GM23338 (cell line): ENCODE measurements around the gene TPD52L2. TPM values are rescaled to one million over a fixed set of nuclear protein-coding genes. Genes with fewer than 3 reads are reported as not detected.
A peak's percentile ranks its signal among the peaks of the same experiment; 100 is the strongest.

Experiments
- ATAC-seq: fragments of 200-7000 bp; cut with Tn5 transposase; 3 replicates; pipeline ENCODE4 v1.9.1; 2020
- DNase-seq: peaks from one replicate; pipeline ENCODE4 v3.0.0-alpha.2; 2015; ENCODE audit warnings: low spot score
- H2AFZ ChIP-seq: fragments of 200-600 bp; sonication (generic); 2 replicates; pipeline ENCODE4 v1.8.0; 2016; ENCODE audit warnings: antibody characterized with exemption, mild to moderate bottlenecking, moderate library complexity
- H3F3A ChIP-seq: fragments of 200-600 bp; sonication (generic); replicated peaks from 2 replicates; pipeline ENCODE4 v1.8.0; 2017; ENCODE audit warnings: antibody characterized with exemption, mixed run types, low read depth
- H3K27ac ChIP-seq: fragments of 200-600 bp; sonication (generic); 2 replicates; pipeline ENCODE4 v1.6.1; 2016; ENCODE audit warnings: low read depth
- H3K27me3 ChIP-seq: fragments of 200-600 bp; sonication (generic); 2 replicates; pipeline ENCODE4 v1.8.0; 2016; ENCODE audit warnings: mild to moderate bottlenecking, mixed run types, moderate library complexity; ENCODE audit not compliant: insufficient read depth
- H3K36me3 ChIP-seq: fragments of 200-600 bp; sonication (generic); 2 replicates; pipeline ENCODE4 v1.8.0; 2016; ENCODE audit warnings: mild to moderate bottlenecking; ENCODE audit not compliant: insufficient read depth
- H3K4me1 ChIP-seq: fragments of 200-600 bp; sonication (generic); 2 replicates; pipeline ENCODE4 v1.8.0; 2016; ENCODE audit warnings: mild to moderate bottlenecking, moderate library complexity; ENCODE audit not compliant: insufficient read depth
- H3K4me2 ChIP-seq: fragments of 200-600 bp; sonication (generic); 2 replicates; pipeline ENCODE4 v1.7.1; 2017; ENCODE audit warnings: mixed run types
- H3K4me3 ChIP-seq: fragments of 200-600 bp; sonication (generic); 2 replicates; pipeline ENCODE4 v1.6.1; 2016; ENCODE audit warnings: mixed run types
- H3K79me2 ChIP-seq: fragments of 200-600 bp; sonication (generic); replicated peaks from 2 replicates; pipeline ENCODE4 v1.8.0; 2017; ENCODE audit warnings: mild to moderate bottlenecking; ENCODE audit not compliant: insufficient read depth
- H3K9me2 ChIP-seq: fragments of 200-600 bp; sonication (generic); 2 replicates; pipeline ENCODE4 v1.8.0; 2017; ENCODE audit not compliant: insufficient read depth
- H4K20me1 ChIP-seq: fragments of 200-600 bp; sonication (generic); replicated peaks from 2 replicates; pipeline ENCODE4 v1.8.0; 2017; ENCODE audit warnings: mild to moderate bottlenecking; ENCODE audit not compliant: insufficient read depth
- H3K27ac Mint-ChIP-seq: 2 replicates; pipeline ENCODE4 v1.8.0; 2020; ENCODE audit warnings: inconsistent platforms, mild to moderate bottlenecking, moderate library complexity, mixed read lengths
- H3K27me3 Mint-ChIP-seq: 3 replicates; pipeline ENCODE4 v1.8.0; 2022; ENCODE audit warnings: low read depth, mild to moderate bottlenecking, moderate library complexity, mixed read lengths, inconsistent platforms; ENCODE audit not compliant: insufficient read depth, poor library complexity
- H3K36me3 Mint-ChIP-seq: 3 replicates; pipeline ENCODE4 v1.8.0; 2021; ENCODE audit warnings: low read depth, mild to moderate bottlenecking, inconsistent platforms, moderate library complexity, mixed read lengths
- H3K4me1 Mint-ChIP-seq: 3 replicates; pipeline ENCODE4 v1.8.0; 2020; ENCODE audit warnings: mild to moderate bottlenecking, inconsistent platforms, mixed read lengths
- H3K4me3 Mint-ChIP-seq: 3 replicates; pipeline ENCODE4 v1.8.0; 2021; ENCODE audit warnings: moderate library complexity, mild to moderate bottlenecking, inconsistent platforms, mixed read lengths
- H3K9me3 Mint-ChIP-seq: 3 replicates; pipeline ENCODE4 v1.8.0; 2020; ENCODE audit warnings: moderate library complexity, mild to moderate bottlenecking, inconsistent platforms, mixed read lengths
- polyA plus RNA-seq: library from polyadenylated mRNA; unstranded; fragments of >200 nt; fragmentation: Nextera tagmentation; extraction: Ambion mirVana; gene quantifications from 2 replicates; pipeline ENCODE4 v1.2.1, GENCODE V29; 2016
- total RNA-seq: library from RNA; depleted of rRNA; stranded (reverse); fragments of >200 nt; shearing (Covaris generic); gene quantifications from 2 replicates; pipeline ENCODE4 v1.2.3, GENCODE V29; 2014
- TF ChIP-seq, protein P1 (sequence below): IDR thresholded peaks from one replicate; pipeline ENCODE4 v1.6.1; 2018; ENCODE audit warnings: antibody characterized with exemption; ENCODE audit not compliant: unreplicated experiment
- TF ChIP-seq, protein P2 (sequence below), 2 experiments: fragments of 200-600 bp in 1 of 2; sonication (generic) in 1 of 2; conservative IDR thresholded peaks; 2 replicates each; pipeline versions ENCODE4 v1.5.1 to v1.6.1; 2016 to 2017; ENCODE audit warnings: antibody characterized with exemption in 2 of 2, low read depth in 2 of 2, mild to moderate bottlenecking in 2 of 2, moderate library complexity in 1 of 2

Gene TPD52L2
- total and polyA plus RNA-seq, 2 experiments from 2014 or later, result 40.2 to 103 TPM

DNA sequence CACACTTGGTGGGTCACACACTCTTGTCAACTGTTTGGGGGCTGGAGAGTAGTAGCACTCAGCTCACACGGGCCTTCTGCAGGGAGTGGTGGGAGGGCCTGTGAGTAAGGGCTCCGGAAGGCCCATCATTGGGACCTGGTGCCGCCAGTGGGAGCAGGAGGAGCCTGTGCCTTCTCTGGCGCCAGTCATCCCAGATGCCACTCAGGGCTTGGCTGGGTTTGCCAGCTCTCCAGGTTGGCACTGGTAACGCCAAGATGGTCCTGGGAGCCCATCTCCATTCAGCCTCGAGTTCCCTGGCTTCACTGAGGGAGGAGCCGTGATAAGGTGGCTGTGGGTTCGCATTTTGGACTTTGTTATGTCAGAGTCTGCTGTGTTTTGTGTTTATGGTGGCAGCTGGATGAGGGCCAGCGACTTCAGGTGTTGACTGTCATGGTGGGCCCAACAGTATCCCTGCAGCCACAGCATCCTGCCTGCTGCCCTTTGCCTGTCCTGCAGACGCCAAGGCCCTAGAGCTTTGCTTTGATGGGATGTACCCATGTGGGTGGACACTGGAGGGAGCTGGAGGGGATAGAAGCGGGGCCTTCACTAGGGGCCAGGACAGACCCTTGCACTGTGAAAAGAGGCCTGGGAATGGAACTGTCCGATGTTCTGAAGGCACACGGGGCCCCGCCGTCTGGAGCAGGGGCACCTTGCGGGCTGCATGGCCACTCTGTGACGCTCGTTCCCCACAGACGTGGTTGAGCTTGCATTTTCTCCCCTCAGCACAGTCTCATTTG, 16.6 kb downstream of the TPD52L2 start:
- Histone ChIP-seq H4K20me1 (peaks cover 10% of the 10 kb centered on the region), H3K79me2 (peaks cover 12% of the 10 kb centered on the region; the same call in 1 of the 2 replicates)
- H3K27me3 Mint-ChIP-seq, result peaks cover 14% of the 10 kb centered on the region

More for the DNA sequence above, 16.6 kb downstream of the TPD52L2 start:
- H3K27ac Mint-ChIP-seq, result no peak overlapping the region
- Histone ChIP-seq H3K4me1 (no peaks in the 10 kb centered on the region), H3K4me3 (no peak overlapping the region), H3K9me2 (no peaks in the 10 kb centered on the region), H3K27me3 (no peaks in the 10 kb centered on the region), H3K4me2 (no peak overlapping the region), H3K36me3 (0 out of 2 replicates have a peak, but pooled peaks cover 11% of the 10 kb centered on the region), H2AFZ (no peak overlapping the region), H3K27ac (no peak overlapping the region; the same call in 1 of the 2 replicates), H3F3A (peaks cover 3% of the 10 kb centered on the region; the same call in 1 of the 2 replicates)
- peaks cover 42% of the 10 kb centered on the region for H3K36me3 Mint-ChIP-seq
- H3K4me3 Mint-ChIP-seq, result no peak overlapping the region
- ATAC-seq (peak; percentile 72), DNase-seq (peak; percentile 40)
- TF ChIP-seq, protein P1, sequence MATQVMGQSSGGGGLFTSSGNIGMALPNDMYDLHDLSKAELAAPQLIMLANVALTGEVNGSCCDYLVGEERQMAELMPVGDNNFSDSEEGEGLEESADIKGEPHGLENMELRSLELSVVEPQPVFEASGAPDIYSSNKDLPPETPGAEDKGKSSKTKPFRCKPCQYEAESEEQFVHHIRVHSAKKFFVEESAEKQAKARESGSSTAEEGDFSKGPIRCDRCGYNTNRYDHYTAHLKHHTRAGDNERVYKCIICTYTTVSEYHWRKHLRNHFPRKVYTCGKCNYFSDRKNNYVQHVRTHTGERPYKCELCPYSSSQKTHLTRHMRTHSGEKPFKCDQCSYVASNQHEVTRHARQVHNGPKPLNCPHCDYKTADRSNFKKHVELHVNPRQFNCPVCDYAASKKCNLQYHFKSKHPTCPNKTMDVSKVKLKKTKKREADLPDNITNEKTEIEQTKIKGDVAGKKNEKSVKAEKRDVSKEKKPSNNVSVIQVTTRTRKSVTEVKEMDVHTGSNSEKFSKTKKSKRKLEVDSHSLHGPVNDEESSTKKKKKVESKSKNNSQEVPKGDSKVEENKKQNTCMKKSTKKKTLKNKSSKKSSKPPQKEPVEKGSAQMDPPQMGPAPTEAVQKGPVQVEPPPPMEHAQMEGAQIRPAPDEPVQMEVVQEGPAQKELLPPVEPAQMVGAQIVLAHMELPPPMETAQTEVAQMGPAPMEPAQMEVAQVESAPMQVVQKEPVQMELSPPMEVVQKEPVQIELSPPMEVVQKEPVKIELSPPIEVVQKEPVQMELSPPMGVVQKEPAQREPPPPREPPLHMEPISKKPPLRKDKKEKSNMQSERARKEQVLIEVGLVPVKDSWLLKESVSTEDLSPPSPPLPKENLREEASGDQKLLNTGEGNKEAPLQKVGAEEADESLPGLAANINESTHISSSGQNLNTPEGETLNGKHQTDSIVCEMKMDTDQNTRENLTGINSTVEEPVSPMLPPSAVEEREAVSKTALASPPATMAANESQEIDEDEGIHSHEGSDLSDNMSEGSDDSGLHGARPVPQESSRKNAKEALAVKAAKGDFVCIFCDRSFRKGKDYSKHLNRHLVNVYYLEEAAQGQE, result peak; percentile 59
- TF ChIP-seq, protein P2, sequence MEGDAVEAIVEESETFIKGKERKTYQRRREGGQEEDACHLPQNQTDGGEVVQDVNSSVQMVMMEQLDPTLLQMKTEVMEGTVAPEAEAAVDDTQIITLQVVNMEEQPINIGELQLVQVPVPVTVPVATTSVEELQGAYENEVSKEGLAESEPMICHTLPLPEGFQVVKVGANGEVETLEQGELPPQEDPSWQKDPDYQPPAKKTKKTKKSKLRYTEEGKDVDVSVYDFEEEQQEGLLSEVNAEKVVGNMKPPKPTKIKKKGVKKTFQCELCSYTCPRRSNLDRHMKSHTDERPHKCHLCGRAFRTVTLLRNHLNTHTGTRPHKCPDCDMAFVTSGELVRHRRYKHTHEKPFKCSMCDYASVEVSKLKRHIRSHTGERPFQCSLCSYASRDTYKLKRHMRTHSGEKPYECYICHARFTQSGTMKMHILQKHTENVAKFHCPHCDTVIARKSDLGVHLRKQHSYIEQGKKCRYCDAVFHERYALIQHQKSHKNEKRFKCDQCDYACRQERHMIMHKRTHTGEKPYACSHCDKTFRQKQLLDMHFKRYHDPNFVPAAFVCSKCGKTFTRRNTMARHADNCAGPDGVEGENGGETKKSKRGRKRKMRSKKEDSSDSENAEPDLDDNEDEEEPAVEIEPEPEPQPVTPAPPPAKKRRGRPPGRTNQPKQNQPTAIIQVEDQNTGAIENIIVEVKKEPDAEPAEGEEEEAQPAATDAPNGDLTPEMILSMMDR (conservative IDR thresholded peaks at IDR 0.05; ENCODE audit: low read depth in 2 of 2), result no peak
- H3K4me1 Mint-ChIP-seq, result no peaks in the 10 kb centered on the region
- H3K9me3 Mint-ChIP-seq, result no peaks in the 10 kb centered on the region
